ENCODE measurements around the gene JPH2.

JPH2 gene

GRCh38 chr20:44231193-44231592, 44.2 kb upstream of the JPH2 start:
- ATAC-seq = no peak
- no peak for TF ChIP-seq ZNF70 (CRISPR knock-in tag; IDR thresholded peaks at IDR 0.05)
- TF ChIP-seq ISL1 (CRISPR knock-in tag; IDR thresholded peaks at IDR 0.05) = no peak
- no peak for TF ChIP-seq SNAI2 (CRISPR knock-in tag; IDR thresholded peaks at IDR 0.05)
- TF ChIP-seq ZFP30 (CRISPR knock-in tag; IDR thresholded peaks at IDR 0.05) = no peak
- no peak for TF ChIP-seq RARB (CRISPR knock-in tag; IDR thresholded peaks at IDR 0.05)
- no peak for TF ChIP-seq OSR1 (CRISPR knock-in tag; IDR thresholded peaks at IDR 0.05)
- no peak for TF ChIP-seq CREB5 (CRISPR knock-in tag; IDR thresholded peaks at IDR 0.05; ENCODE audit: low read depth)
- no peak for TF ChIP-seq TCF4 (CRISPR knock-in tag; IDR thresholded peaks at IDR 0.05; ENCODE audit: borderline replicate concordance)

- ATAC-seq = no peak
- no peak for TF ChIP-seq ARNTL (CRISPR knock-in tag; IDR thresholded peaks at IDR 0.05; ENCODE audit: borderline replicate concordance, low read depth)
- TF ChIP-seq ISL1 (CRISPR knock-in tag; IDR thresholded peaks at IDR 0.05) = no peak
- TF ChIP-seq RARB (CRISPR knock-in tag; IDR thresholded peaks at IDR 0.05) = no peak
- no peak for TF ChIP-seq GLIS3 (CRISPR knock-in tag; IDR thresholded peaks at IDR 0.05)
- no peak for TF ChIP-seq PPARA (CRISPR knock-in tag; IDR thresholded peaks at IDR 0.05; ENCODE audit: borderline replicate concordance)
- TF ChIP-seq TSHZ2 (CRISPR knock-in tag; IDR thresholded peaks at IDR 0.05) = no peak
These were observed 41.7 kb upstream of the JPH2 start for GRCh38 chr20:44228465-44229258.

- ATAC-seq = no peak
- TF ChIP-seq ZFP30 (CRISPR knock-in tag; IDR thresholded peaks at IDR 0.05) = no peak
- no peak for TF ChIP-seq CSRNP3 (CRISPR knock-in tag; IDR thresholded peaks at IDR 0.05)
- TF ChIP-seq PATZ1 (CRISPR knock-in tag; IDR thresholded peaks at IDR 0.05; ENCODE audit: borderline replicate concordance) = no peak
- no peak for TF ChIP-seq ISL1 (CRISPR knock-in tag; IDR thresholded peaks at IDR 0.05)
- no peak for TF ChIP-seq CSDC2 (CRISPR knock-in tag; IDR thresholded peaks at IDR 0.05)
These were observed 37.6 kb upstream of the JPH2 start for GRCh38 chr20:44224637-44225036.

- no peak for TF ChIP-seq ZFP30 (CRISPR knock-in tag; IDR thresholded peaks at IDR 0.05)
- no peak for ATAC-seq
These were observed 36.7 kb upstream of the JPH2 start for GRCh38 chr20:44223721-44224120.

GRCh38 chr20:44222633-44223368, 35.8 kb upstream of the JPH2 start:
- no peak; the same call in 2 of the 3 replicates for ATAC-seq
- TF ChIP-seq ESRRG (CRISPR knock-in tag; IDR thresholded peaks at IDR 0.05) = no peak
- TF ChIP-seq POU6F1 (CRISPR knock-in tag; IDR thresholded peaks at IDR 0.05; ENCODE audit: borderline replicate concordance, low read depth) = no peak
- TF ChIP-seq GLIS3 (CRISPR knock-in tag; IDR thresholded peaks at IDR 0.05) = no peak
- TF ChIP-seq ZFP30 (CRISPR knock-in tag; IDR thresholded peaks at IDR 0.05) = no peak
- TF ChIP-seq ARNTL (CRISPR knock-in tag; IDR thresholded peaks at IDR 0.05; ENCODE audit: borderline replicate concordance, low read depth) = no peak
- no peak for TF ChIP-seq ZNF8 (CRISPR knock-in tag; IDR thresholded peaks at IDR 0.05)
- no peak for TF ChIP-seq SNAI2 (CRISPR knock-in tag; IDR thresholded peaks at IDR 0.05)
- TF ChIP-seq CSDC2 (CRISPR knock-in tag; IDR thresholded peaks at IDR 0.05) = no peak
- TF ChIP-seq TSHZ2 (CRISPR knock-in tag; IDR thresholded peaks at IDR 0.05) = no peak
- no peak for TF ChIP-seq TCF4 (CRISPR knock-in tag; IDR thresholded peaks at IDR 0.05; ENCODE audit: borderline replicate concordance)
- no peak for TF ChIP-seq PPARA (CRISPR knock-in tag; IDR thresholded peaks at IDR 0.05; ENCODE audit: borderline replicate concordance)
- no peak for TF ChIP-seq OSR1 (CRISPR knock-in tag; IDR thresholded peaks at IDR 0.05)
- no peak for TF ChIP-seq ZC3H10 (CRISPR knock-in tag; IDR thresholded peaks at IDR 0.05)
